HG03520 (cell line): Measurements from ENCODE around the gene ECE1.

ENCODE experiments used
- ATAC-seq: cut with Tn5 transposase; IDR thresholded peaks from one replicate; pipeline ENCODE4 v1.9.1; 2021; ENCODE audit warnings: mild to moderate bottlenecking, moderate library complexity; ENCODE audit not compliant: unreplicated experiment

The ECE1 gene

DNA sequence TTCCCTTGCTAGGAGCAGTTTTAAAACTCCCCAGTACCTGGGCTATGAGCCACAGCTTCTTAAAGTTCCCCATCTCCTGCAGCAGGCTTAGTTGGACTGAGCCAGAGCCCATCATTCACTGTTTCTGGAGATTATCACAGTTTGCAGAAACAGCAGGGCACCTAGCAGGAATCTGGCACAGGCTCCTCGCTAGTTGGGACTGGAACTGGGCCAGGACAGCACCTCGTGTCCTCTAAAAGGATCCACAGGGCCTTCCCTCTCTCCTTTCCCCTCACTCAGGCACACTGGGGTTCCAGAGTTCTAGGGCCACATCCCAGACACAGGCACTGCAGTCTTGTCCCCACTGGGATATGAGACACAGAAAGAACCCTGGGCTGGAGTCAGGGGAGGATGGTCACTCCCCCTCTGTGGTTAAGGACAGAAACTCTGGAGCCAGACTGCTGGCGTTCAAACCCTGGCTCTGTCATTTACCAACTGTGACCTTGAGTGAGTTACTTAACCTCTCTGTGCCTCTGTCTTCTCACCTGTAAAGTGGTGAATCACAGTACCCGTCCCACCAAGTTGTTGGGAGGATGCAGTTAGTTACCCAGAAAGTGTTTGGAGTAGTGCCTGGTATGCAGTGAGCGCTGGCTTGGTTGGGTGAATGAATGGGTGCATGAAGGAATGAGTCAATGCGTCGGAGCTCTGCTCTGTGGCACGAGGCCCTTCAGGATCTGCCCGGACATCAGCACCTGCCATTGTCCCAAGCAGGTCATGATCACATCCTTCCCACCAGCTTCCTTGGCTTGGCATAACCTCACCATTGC, 18.8 kb upstream of the ECE1 start:
- no peak for ATAC-seq

DNA sequence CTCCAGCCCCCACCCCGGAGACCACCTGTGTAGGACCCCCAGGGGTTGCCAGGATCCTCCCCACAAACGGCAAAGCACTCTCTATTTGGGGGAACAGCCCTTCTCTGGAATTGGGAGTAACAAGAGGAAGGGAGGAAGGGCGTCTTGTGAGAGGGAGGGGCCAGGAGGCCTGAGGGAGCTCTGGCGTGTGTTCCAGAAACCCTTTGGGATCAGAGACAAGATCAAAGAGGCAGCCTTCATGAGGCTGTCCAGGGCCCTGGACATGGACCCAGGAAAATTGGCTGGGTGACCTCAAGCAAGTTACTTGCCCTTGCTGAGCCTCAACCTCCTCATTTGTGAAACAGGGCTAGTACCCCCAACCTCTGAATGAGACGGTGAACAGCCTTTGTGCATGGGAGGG, 18.1 kb upstream of the ECE1 start:
- ATAC-seq = no peak

DNA sequence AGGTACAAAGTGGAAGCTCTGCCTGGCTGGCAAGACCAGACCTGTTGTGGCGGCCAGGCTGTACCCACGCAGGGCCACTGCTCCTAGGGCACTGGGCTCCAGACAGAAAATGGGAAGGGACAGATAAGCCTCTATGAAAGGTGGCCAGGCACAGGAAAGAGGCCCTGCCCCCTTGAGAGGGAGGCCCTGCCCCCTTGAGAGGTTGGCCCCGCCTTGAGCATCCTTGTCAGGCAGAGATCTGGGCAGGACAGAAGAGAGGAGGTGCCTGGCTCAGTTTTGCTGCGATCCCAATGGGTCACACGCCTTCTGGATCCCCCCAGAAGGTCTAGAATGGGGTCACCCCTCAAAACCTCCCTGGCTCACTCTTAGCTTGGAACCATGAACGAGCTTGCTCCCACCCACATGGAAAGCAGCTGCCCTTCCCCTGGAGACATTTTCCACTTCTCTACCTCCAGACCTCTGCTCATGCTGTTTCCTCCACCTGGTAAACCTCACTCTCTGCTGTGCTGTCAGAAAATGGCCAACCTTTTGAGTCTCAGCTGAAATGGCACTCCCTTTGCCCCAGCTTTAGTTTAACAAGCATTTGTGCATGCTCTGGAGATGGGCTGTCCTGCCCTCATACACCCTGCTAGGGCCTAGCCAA, 17.5 kb upstream of the ECE1 start:
- no peak for ATAC-seq

DNA sequence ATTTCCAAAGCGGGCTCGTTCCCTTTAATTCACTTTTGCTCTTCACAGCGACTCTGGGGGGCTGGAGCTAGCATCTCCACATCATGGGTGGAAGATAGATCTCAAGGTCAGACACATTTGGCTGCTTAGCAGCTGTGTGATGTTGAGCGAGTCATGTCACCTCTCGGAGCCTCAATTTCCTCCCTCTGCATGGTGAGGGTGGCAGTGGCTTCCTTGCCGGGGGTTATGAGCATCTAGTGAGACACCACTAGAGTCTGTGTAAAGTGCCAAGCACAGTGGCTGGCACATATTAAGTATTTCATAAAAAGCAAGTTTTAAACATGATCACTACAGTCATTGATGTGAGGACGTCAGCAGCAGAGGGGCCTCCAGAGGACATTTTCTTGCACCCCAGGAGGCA, 16.9 kb upstream of the ECE1 start:
- ATAC-seq = no peak

DNA sequence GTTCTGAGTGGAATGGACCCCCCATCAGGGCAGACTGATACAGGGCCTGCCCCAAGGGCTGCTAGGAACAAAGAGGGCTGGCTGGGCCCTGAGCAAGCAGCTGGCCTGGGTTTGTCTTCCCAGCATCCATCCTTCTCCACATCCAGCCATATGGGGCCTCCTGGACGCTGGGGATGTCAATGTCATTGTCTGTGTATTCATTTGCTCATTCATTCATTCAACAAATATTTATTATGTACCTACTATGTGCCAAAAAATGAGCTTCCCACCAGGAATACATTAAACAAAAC, 15.6 kb upstream of the ECE1 start:
- no peak for ATAC-seq

GRCh38 chr1:21305155-21305899, 15.1 kb upstream of the ECE1 start:
- ATAC-seq = no peak

GRCh38 chr1:21304488-21304887, 14.2 kb upstream of the ECE1 start:
- no peak for ATAC-seq

- no peak for ATAC-seq
Measured at GRCh38 chr1:21302747-21303715, 12.8 kb upstream of the ECE1 start.

DNA sequence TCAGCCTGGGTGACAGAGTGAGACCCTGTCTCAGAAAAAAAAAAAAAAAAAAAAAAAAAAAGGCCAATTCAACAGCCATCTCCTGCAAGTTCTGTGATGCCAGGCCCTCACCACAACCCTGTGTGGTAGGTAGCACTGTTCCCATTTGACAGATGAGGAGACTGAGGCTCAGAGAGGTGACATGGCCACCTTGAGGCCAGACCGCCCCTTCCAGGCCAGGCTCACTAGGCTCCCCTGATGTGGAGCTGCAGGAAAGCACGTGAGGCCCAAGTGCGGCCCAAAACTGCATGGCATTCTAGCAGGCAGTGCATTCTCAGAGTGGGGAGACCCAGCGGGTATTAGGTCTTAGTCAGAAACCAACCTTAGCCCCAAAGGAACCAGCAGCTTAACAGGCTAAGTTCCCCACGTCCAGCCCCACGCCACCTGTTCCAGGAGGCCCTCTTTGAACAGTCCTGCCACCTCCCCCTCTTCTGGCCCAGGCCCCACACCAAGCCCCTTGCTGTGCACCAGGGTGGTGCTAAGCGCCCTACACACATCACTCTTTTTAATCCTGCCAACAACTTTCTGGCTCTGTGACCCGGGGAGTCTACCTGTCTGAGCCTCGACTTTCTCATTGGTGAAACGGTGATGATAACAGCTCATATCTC, 11.7 kb upstream of the ECE1 start:
- ATAC-seq = no peak

DNA sequence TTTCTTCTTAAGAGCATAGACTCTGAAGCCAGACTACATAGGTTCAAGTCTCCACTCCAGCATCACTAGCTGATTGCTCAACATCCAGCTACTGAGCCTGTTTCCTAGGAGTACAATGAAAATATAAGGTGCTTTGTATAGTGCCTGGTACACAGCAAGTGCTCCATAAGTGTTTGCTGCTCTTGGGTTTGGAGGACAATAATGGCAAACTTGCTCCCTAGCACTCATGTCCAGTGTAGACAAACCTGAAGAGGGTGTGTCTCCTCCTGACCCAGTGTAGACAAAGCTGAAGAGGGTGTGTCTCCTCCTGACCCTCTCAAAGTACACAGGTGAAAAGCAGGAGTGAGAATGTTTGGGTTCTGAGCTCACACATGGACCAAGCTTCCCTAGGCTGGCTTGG, 10.5 kb upstream of the ECE1 start:
- no peak for ATAC-seq

DNA sequence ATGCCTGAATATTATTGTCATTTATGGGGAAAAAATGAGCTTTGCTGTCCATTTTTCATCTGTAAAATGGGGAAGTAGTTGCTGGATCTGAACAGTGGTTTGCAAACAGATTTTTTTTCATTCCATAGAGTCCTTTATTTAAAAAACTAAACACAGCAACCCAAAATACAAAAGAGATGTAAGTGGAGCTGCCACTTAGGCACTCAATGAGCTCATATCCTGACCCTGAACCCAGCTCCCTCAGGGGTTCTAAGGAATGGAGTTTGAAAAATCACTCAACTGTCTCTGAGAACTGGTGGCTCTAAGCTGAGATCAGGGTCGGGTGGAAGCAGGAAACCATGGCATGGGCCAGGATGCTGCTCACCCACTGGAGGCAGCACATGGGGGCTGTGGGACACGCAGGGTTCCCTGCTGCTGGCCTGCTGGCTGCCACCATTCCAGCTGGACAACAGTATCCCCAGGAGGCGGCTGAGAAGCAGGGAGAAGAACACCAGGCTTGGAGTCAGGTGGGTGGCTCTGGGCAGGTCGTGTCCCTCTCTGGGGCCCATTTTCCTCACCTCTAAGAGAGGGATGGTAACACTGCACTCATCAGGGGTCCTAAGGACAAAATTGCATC, 9.6 kb upstream of the ECE1 start:
- no peak for ATAC-seq

GRCh38 chr1:21298981-21299391, 8.7 kb upstream of the ECE1 start:
- no peak for ATAC-seq

- ATAC-seq = no peak
Measured at GRCh38 chr1:21297975-21298374, 7.7 kb upstream of the ECE1 start.

DNA sequence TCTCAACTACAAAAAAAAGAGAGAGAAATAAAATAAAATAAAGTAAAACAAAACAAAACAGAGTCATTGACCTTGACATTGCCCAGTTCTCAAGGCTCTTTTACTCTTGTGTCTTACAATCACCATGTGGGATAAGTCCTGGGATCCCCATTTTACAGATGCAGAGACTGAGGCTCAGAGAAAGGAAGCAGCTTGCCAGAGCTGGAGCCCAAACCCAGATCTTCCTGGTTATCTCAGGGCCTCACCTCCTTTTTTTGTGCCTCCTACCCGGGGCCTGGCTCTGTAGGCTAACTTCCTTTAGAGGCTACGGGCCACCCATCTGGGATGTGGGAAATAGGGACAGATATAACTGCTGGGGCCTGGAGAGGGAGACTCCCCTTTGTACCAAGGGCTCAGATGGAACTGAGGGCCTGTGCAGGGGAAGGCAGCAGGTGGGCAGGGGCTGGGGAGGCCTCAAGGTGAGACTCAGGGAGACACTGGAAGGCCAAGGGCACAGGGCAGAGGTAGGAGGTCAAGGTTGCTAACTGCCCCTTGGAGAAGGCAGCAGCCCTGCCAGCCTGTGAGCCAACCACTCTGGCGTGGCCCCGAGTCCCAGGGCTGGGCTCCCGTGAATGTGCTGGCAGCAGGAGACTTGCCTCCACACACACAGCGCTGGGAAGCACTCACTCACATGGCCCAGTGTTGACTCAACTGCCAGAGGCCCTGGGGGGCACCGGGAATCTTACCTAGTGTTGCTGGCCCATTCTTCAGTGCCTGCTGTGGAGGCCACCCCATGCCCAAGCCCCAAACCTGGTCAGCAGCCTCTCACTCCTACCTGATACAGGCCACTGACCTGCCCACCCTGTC, 6.5 kb upstream of the ECE1 start:
- ATAC-seq = no peak

GRCh38 chr1:21295545-21295944, 5.3 kb upstream of the ECE1 start:
- ATAC-seq = no peak

DNA sequence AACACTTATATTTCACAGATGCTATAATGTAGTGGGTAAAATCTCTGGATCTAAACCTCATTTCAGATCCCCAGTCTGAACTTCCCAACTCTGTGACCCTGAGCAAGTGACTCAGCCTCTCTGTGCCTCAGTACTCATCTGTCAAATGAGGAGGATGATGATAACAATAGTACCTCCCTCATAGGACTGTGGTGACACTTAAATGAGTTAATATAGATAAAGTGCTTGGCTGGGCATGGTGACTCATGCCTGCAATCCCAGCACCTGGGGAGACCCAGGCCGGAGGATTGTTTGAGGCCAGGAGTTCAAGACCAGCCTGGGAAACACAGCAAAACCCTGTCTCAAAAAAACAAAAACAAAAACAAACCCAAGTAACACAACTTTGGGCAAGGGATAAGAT, 4.7 kb upstream of the ECE1 start:
- ATAC-seq = no peak

- ATAC-seq = peak; percentile 49
Measured at GRCh38 chr1:21294266-21294989, 4.2 kb upstream of the ECE1 start.

DNA sequence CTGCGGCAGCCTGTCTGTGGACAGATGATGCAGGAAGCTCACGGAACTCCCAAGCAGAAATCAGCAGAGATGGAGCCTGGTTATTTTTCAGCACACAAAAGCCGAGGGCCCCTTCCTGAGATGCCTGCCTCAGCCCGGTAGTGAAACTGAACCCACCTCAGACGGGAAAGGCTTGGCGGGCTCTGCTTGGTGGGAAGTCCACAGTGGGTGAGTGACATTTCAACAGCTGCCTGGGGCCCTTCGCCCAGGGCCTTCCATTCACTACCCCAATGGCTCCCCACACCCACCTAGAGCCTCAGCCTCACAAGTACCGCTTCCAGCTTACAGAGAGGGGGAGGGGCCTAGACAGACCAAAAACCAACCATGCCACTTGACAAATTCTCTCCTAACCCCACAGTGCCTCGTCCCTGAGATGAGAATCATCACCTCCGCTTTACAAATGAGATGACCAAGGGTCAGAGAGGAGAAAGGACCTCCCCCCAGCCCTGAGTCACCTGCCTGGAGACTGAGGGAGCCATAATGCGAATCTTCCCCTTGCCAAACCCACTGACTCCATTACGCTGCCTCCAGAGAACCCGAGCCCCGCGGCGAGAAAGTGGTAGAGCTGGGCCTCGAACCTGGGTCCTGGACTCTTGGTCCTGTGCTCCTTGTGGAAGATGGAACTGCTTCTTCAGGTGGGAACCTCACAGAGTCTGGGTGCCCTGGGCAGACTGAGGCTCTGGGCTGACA, 3.4 kb upstream of the ECE1 start:
- ATAC-seq = peak; percentile 16
